K562 (cell line): ENCODE results near the gene CDH18. TPM values are rescaled to one million over a fixed set of nuclear protein-coding genes. Genes with fewer than 3 reads are reported as not detected.

Source experiments
- ATAC-seq: fragments of 200-7000 bp; cut with Tn5 transposase; 3 replicates; pipeline ENCODE4 v1.9.1; 2020; ENCODE audit warnings: moderate library complexity
- BruUV-seq: library from RNA; stranded (reverse); fragments of 400-500 nt; replicated peaks from 2 replicates; lab custom pipeline; 2021; lab: Mats Ljungman, UMichigan
- CTCF ChIA-PET: fragments of 300-600 bp; formaldehyde crosslinking; extraction: SDS; loops from one replicate; lab custom pipeline; 2021; ENCODE audit warnings: low intra/inter-chr PET ratio; lab: Yijun Ruan, JAX
- POLR2A ChIA-PET: fragments of 300-600, 350-650 bp; sonication (Branson Sonifier 250); formaldehyde crosslinking; extraction: SDS; loops from one replicate; lab custom pipeline; 2021; ENCODE audit warnings: antibody characterized with exemption, inconsistent platforms; lab: Yijun Ruan, JAX
- DNase-seq, 4 experiments: peaks; one replicate each; pipeline versions ENCODE4 v3.0.0 to v3.0.0-alpha.2; 2011 to 2018; ENCODE audit warnings: low spot score in 3 of 4, mixed read lengths in 3 of 4; ENCODE audit errors: extremely low read depth in 1 of 4
- FAIRE-seq: peaks from 2 replicates; lab custom pipeline; 2011; peaks lifted over from hg19 to GRCh38; lab: Jason Lieb, UNC
- H2AFZ ChIP-seq: 2 replicates; pipeline ENCODE4 v1.6.0; 2011; ENCODE audit warnings: low read depth, low read length, control low read depth, inconsistent platforms
- H3K27ac ChIP-seq: fragments of 200-600 bp; 3 replicates; pipeline ENCODE4 v1.8.0; 2011; ENCODE audit warnings: low read depth, mild to moderate bottlenecking, control low read depth, inconsistent platforms, low read length, moderate library complexity, mixed read lengths; ENCODE audit errors: extremely low read depth
- H3K27me3 ChIP-seq, 2 experiments: fragments of 300-600 bp in 1 of 2; 2 replicates in 1 of 2; 3 replicates in 1 of 2; pipeline versions ENCODE4 v1.6.0 to v1.8.0; 2011; ENCODE audit warnings: inconsistent platforms in 2 of 2, low read length in 2 of 2, mild to moderate bottlenecking in 1 of 2, mixed read lengths in 1 of 2, moderate library complexity in 1 of 2; ENCODE audit not compliant: control insufficient read depth in 2 of 2, insufficient read depth in 2 of 2
- H3K36me3 ChIP-seq: fragments of 300-600 bp; 3 replicates; pipeline ENCODE4 v1.8.0; 2011; ENCODE audit warnings: mild to moderate bottlenecking, low read length, inconsistent platforms; ENCODE audit not compliant: control insufficient read depth, insufficient read depth
- H3K4me1 ChIP-seq, 2 experiments: fragments of 200-600 bp in 1 of 2; replicated peaks in 1 of 2; 2 replicates in 1 of 2; 3 replicates in 1 of 2; pipeline versions ENCODE4 v1.5.1 to v1.8.0; 2011; ENCODE audit warnings: inconsistent platforms in 2 of 2, low read length in 2 of 2, mild to moderate bottlenecking in 1 of 2, mixed read lengths in 1 of 2, moderate library complexity in 1 of 2; ENCODE audit not compliant: control insufficient read depth in 2 of 2, insufficient read depth in 2 of 2
- H3K4me2 ChIP-seq: 2 replicates; pipeline ENCODE4 v1.6.1; 2011; ENCODE audit warnings: low read length, control low read depth, inconsistent platforms, mixed read lengths; ENCODE audit not compliant: insufficient read depth
- H3K4me3 ChIP-seq: fragments of 200-600 bp; sonication (generic), shearing (Covaris generic); 2 replicates; pipeline ENCODE4 v1.5.1; 2016; ENCODE audit warnings: control low read depth, inconsistent platforms
- H3K79me2 ChIP-seq: fragments of 200-600 bp; 3 replicates; pipeline ENCODE4 v1.8.0; 2011; ENCODE audit warnings: low read length, inconsistent platforms; ENCODE audit not compliant: control insufficient read depth, insufficient read depth
- H3K9ac ChIP-seq, 2 experiments: 2 replicates each; pipeline versions ENCODE4 v1.6.0 to v1.6.1; 2011; ENCODE audit warnings: low read depth in 2 of 2, low read length in 2 of 2, control low read depth in 1 of 2, inconsistent platforms in 1 of 2, mild to moderate bottlenecking in 1 of 2, mixed read lengths in 1 of 2; ENCODE audit not compliant: insufficient read depth in 1 of 2
- H3K9me1 ChIP-seq: one replicate; pipeline ENCODE4 v1.6.0; 2011; ENCODE audit warnings: inconsistent platforms, mild to moderate bottlenecking, low read length, moderate library complexity; ENCODE audit not compliant: control insufficient read depth, insufficient read depth
- H3K9me3 ChIP-seq: replicated peaks from 2 replicates; pipeline ENCODE4 v1.5.1; 2011; ENCODE audit warnings: low read depth, low read length, inconsistent platforms; ENCODE audit not compliant: control insufficient read depth, insufficient read depth
- H4K20me1 ChIP-seq: replicated peaks from 2 replicates; pipeline ENCODE4 v1.6.1; 2011; ENCODE audit warnings: low read length, inconsistent platforms, mixed read lengths; ENCODE audit not compliant: control insufficient read depth, insufficient read depth
- ADNP ChIP-seq: fragments of 200-800 bp; sonication (Bioruptor generic); IDR thresholded peaks from 2 replicates; pipeline ENCODE4 v1.6.1; 2016; ENCODE audit warnings: missing genetic modification characterization, missing compliant biosample characterization
- ARID3A ChIP-seq: IDR thresholded peaks from 2 replicates; pipeline ENCODE4 v1.6.1; 2012; ENCODE audit warnings: low read depth, low read length, improper control_type of control experiment, borderline replicate concordance
- ATF1 ChIP-seq, 2 experiments: fragments of 450-650 bp in 1 of 2; IDR thresholded peaks; 2 replicates each; pipeline ENCODE4 v1.6.1; 2016; ENCODE audit warnings: missing compliant biosample characterization in 1 of 2, missing genetic modification characterization in 1 of 2
- CBFB ChIP-seq: sonication (generic); formaldehyde crosslinking; IDR thresholded peaks from 2 replicates; pipeline ENCODE4 v1.4.0; 2020; ENCODE audit warnings: mild to moderate bottlenecking, missing genetic modification reagents
- HDAC8 ChIP-seq: fragments of 450-650 bp; IDR thresholded peaks from 2 replicates; pipeline ENCODE4 v1.6.1; 2016; ENCODE audit warnings: mild to moderate bottlenecking, missing genetic modification characterization, moderate library complexity, missing compliant biosample characterization
- JUNB ChIP-seq: fragments of 450-650 bp; formaldehyde crosslinking; conservative IDR thresholded peaks from 2 replicates; pipeline ENCODE4 v1.4.0; 2020; ENCODE audit warnings: mild to moderate bottlenecking
- PTBP1 ChIP-seq: fragments of 200-400 bp; formaldehyde crosslinking; IDR thresholded peaks from 2 replicates; pipeline ENCODE4 v1.6.1; 2017; ENCODE audit warnings: low read depth, low read length
- RBM15 ChIP-seq: fragments of 200-400 bp; formaldehyde crosslinking; IDR thresholded peaks from 2 replicates; pipeline ENCODE4 v1.6.1; 2018; ENCODE audit warnings: mild to moderate bottlenecking, low read length, moderate library complexity; ENCODE audit not compliant: insufficient read depth
- SMC3 ChIP-seq: conservative IDR thresholded peaks from 2 replicates; pipeline ENCODE4 v1.6.1; 2011; ENCODE audit warnings: low read depth, low read length, improper control_type of control experiment; ENCODE audit not compliant: insufficient read depth
- STAT5B ChIP-seq: fragments of 250-450 bp; sonication (Bioruptor Pico); IDR thresholded peaks from 2 replicates; pipeline ENCODE4 v1.8.0; 2021; ENCODE audit warnings: mild to moderate bottlenecking, inconsistent platforms
- TEAD2 ChIP-seq: fragments of 450-650 bp; IDR thresholded peaks from 2 replicates; pipeline ENCODE4 v1.6.1; 2016; ENCODE audit warnings: missing genetic modification characterization, control low read depth, missing compliant biosample characterization
- XRCC5 ChIP-seq: fragments of 200-400 bp; formaldehyde crosslinking; IDR thresholded peaks from 2 replicates; pipeline ENCODE4 v1.6.1; 2017; ENCODE audit warnings: low read depth, mild to moderate bottlenecking, low read length
- ZHX1 ChIP-seq: fragments of 150-350 bp; conservative IDR thresholded peaks from 2 replicates; pipeline ENCODE4 v1.6.1; 2014; ENCODE audit warnings: low read length
- WGBS: fragments of 100-300 bp; shearing (Covaris generic); methylation state at CpG from one replicate; pipeline ENCODE4 v1.1.6; 2016; ENCODE audit warnings: low coverage, mixed read lengths; ENCODE audit not compliant: insufficient coverage; ENCODE audit errors: missing lambda C conversion rate; 5-methylcytosine and 5-hydroxymethylcytosine counted together
- in situ Hi-C: fragments of 300-500 bp; cut with MboI; formaldehyde crosslinking; loops from 4 replicates; pipeline ENCODE4 v1.15.0; 2018; ENCODE audit warnings: inconsistent platforms, mixed read lengths
- intact Hi-C: fragments of 100-400 bp; cut with micrococcal nuclease; formaldehyde crosslinking; loops from 2 replicates; pipeline ENCODE4 v1.14.2; 2022
- polyA plus RNA-seq, 8 experiments: library from polyadenylated mRNA; depleted of rRNA in 4 of 8; stranded (reverse) in 5 of 8; unstranded in 3 of 8; fragments of >200 nt; fragmentation: Nextera tagmentation in 2 of 8; fragmentation: Illumina TruSeq in 1 of 8; extraction: Ambion mirVana in 2 of 8; extraction: Trizol in 1 of 8; gene quantifications; 2 replicates each; pipeline versions ENCODE4 v1.2.1 to v1.2.3, GENCODE V29; 2011 to 2014; ENCODE audit warnings: inconsistent platforms in 1 of 8, missing spikeins in 1 of 8
- total RNA-seq, 7 experiments: library from RNA; depleted of rRNA in 6 of 7; stranded (reverse); fragments of >200 nt in 6 of 7; fragmentation: Illumina TruSeq in 2 of 7; extraction: Trizol in 2 of 7; gene quantifications; 2 replicates each; pipeline versions ENCODE4 v1.2.1 to v1.2.3, GENCODE V29; 2011 to 2021; ENCODE audit warnings: low replicate concordance in 1 of 7

The CDH18 gene
- total and polyA plus RNA-seq, 9 of the 15 experiments (the other 6 are each of a cell fraction or from before 2014, with no cell fraction given): 0.18 to 1.4 (median 0.31) TPM

- no peak overlapping the region for H3K27ac ChIP-seq
- TF ChIP-seq STAT5B (CRISPR knock-in tag): no peak
- no peak for TF ChIP-seq ARID3A
- TF ChIP-seq RBM15: no peak
- no peak for TF ChIP-seq ADNP (tag)
- TF ChIP-seq CBFB: no peak
- no peak for TF ChIP-seq TEAD2 (tag)
- TF ChIP-seq SMC3: no peak
- TF ChIP-seq PTBP1: no peak
- no peak for TF ChIP-seq HDAC8 (tag)
- TF ChIP-seq XRCC5: no peak
- TF ChIP-seq JUNB (CRISPR knock-in tag): no peak
- no peak for TF ChIP-seq ATF1 (CRISPR knock-in tag; IDR thresholded peaks at IDR 0.05)
- no peak for TF ChIP-seq ATF1 (tag; IDR thresholded peaks at IDR 0.05)
- no peak for TF ChIP-seq ZHX1
- ATAC-seq: no peak
- 0% methylated on average over 2 of the region's 2 CpGs for WGBS
- no peak overlapping the region for H3K4me2 ChIP-seq
- no peak overlapping the region for H3K4me3 ChIP-seq
- no peaks in the 10 kb centered on the region for H3K36me3 ChIP-seq
- intact Hi-C loops (no loop called here), in situ Hi-C loops (no loop called here)
- ChIA-PET POLR2A (no interaction called here), CTCF (no interaction called here)
- H3K4me1 ChIP-seq: no peaks in the 10 kb centered on the region
- H3K27me3 ChIP-seq: no peaks in the 10 kb centered on the region
- no peaks in the 10 kb centered on the region for H4K20me1 ChIP-seq
- no peak for FAIRE-seq
- no peaks in the 10 kb centered on the region for H3K9me1 ChIP-seq
- DNase-seq: no peak
- 0 out of 2 replicates have a peak, but pooled peaks cover 3% of the 10 kb centered on the region for H3K9me3 ChIP-seq
- H3K9ac ChIP-seq: no peak overlapping the region
- H2AFZ ChIP-seq: no peak overlapping the region
- no peaks in the 10 kb centered on the region for H3K79me2 ChIP-seq
- no TSS peak for BruUV-seq
Measured at GRCh38 chr5:20020247-20020646, 32.2 kb upstream of the CDH18 start.
